GM18499 (cell line): ENCODE measurements around the gene NCAPG2.

Experiments used
- ATAC-seq: cut with Tn5 transposase; IDR thresholded peaks from one replicate; pipeline ENCODE4 v1.9.1; 2021; ENCODE audit warnings: moderate number of reproducible peaks; ENCODE audit not compliant: insufficient read depth, unreplicated experiment

NCAPG2 gene

GRCh38 chr7:158704524-158705233, at the start of gene NCAPG2:
Gene NCAPG2 (minus strand): TSS chr7:158704804. CDS start chr7:158701899, 2,905 bp downstream.
- peak; percentile 84 for ATAC-seq

GRCh38 chr7:158753900-158754299, 49.3 kb upstream of the NCAPG2 start:
- ATAC-seq = no peak

- no peak for ATAC-seq
These were observed 47.1 kb upstream of the NCAPG2 start for GRCh38 chr7:158751751-158752150.

GRCh38 chr7:158751199-158751598, 46.6 kb upstream of the NCAPG2 start:
- ATAC-seq = no peak

- ATAC-seq = no peak
These were observed 46.1 kb upstream of the NCAPG2 start for GRCh38 chr7:158750702-158751101.

- ATAC-seq = no peak
These were observed 44.8 kb upstream of the NCAPG2 start for GRCh38 chr7:158749396-158749795.

GRCh38 chr7:158748335-158748734, 43.7 kb upstream of the NCAPG2 start:
- no peak for ATAC-seq

GRCh38 chr7:158747408-158747807, 42.8 kb upstream of the NCAPG2 start:
- ATAC-seq = no peak

GRCh38 chr7:158746957-158747356, 42.4 kb upstream of the NCAPG2 start:
- ATAC-seq = no peak

- ATAC-seq = no peak
These were observed 40.6 kb upstream of the NCAPG2 start for GRCh38 chr7:158745057-158745715.

- no peak for ATAC-seq
These were observed 39.5 kb upstream of the NCAPG2 start for GRCh38 chr7:158744070-158744469.

GRCh38 chr7:158743219-158743618, 38.6 kb upstream of the NCAPG2 start:
- no peak for ATAC-seq

GRCh38 chr7:158742065-158742821, 37.6 kb upstream of the NCAPG2 start:
- no peak for ATAC-seq

GRCh38 chr7:158741294-158741666, 36.7 kb upstream of the NCAPG2 start:
- ATAC-seq = no peak

GRCh38 chr7:158740657-158741293, 36.2 kb upstream of the NCAPG2 start:
- no peak for ATAC-seq

GRCh38 chr7:158740013-158740656, 35.5 kb upstream of the NCAPG2 start:
- no peak for ATAC-seq

GRCh38 chr7:158738841-158739240, 34.2 kb upstream of the NCAPG2 start:
- ATAC-seq = no peak

- no peak for ATAC-seq
These were observed 32.6 kb upstream of the NCAPG2 start for GRCh38 chr7:158737064-158737695.

GRCh38 chr7:158735935-158736334, 31.3 kb upstream of the NCAPG2 start:
- ATAC-seq = no peak

GRCh38 chr7:158734861-158735260, 30.3 kb upstream of the NCAPG2 start:
- no peak for ATAC-seq
